LNCaP clone FGC (cell line): ENCODE measurements around the gene GNAZ.

Experiments used
- DNase-seq: peaks from one replicate; pipeline ENCODE4 v3.0.0-alpha.2; 2011; ENCODE audit warnings: low read depth
- H3K4me3 ChIP-seq: 2 replicates; pipeline ENCODE4 v1.5.1; 2011; ENCODE audit warnings: mild to moderate bottlenecking, low read depth, low read length, control low read depth
- CTCF ChIP-seq: IDR thresholded peaks from 2 replicates; pipeline ENCODE4 v1.5.1; 2012; ENCODE audit warnings: mild to moderate bottlenecking; ENCODE audit not compliant: control insufficient read depth, insufficient read depth; ENCODE audit errors: extremely low read depth

GNAZ gene

DNA sequence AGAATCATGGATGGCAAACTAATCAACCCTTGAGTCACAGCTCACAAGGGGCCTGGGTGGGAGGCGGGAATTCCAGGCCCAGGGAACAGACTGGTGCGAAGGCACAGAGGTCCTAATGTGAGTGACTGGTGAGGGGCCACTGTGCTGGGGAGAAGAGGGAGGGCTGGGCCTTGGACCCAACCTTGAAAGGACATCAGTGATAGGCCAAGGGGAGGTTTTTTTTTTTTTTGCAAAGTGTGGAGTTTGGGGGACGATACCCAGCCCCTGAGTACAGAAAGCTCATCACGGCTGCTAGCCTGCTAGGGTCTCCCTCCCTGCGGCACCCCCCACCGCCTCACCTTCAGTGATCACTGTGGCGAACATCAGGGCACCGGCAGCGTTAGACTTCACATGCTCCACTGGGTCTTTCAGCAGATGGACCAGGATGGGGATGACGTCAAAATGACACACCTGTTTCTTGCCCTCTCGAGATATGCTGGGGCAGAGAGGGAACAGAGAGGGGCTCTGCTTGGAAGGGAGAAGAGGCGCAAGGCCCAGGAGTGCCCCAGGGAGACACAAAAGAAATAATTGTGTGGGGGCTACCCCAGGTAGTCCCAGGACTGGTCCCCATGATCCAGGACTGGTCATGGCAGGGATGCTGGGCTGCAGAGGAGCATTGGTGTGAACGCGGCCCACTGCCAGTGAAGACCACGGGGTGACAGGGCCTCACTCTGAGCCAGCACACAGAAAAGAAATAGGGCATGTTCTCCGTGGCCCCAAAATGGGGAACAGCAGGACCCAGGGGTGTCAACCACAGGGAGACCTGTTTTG is 8.6 kb upstream of the GNAZ start:
- TF ChIP-seq CTCF = no peak
- no peak overlapping the region for H3K4me3 ChIP-seq
- no peak for DNase-seq

- DNase-seq = no peak
- no peak overlapping the region for H3K4me3 ChIP-seq
- TF ChIP-seq CTCF = no peak
Observed at GRCh38 chr22:23062616-23063538, 7.4 kb upstream of the GNAZ start.

GRCh38 chr22:23063539-23064380 is 6.6 kb upstream of the GNAZ start:
- TF ChIP-seq CTCF = no peak
- H3K4me3 ChIP-seq = no peak overlapping the region
- DNase-seq = no peak

- H3K4me3 ChIP-seq = no peak overlapping the region
- no peak for TF ChIP-seq CTCF
- DNase-seq = no peak
Observed at GRCh38 chr22:23064381-23065068, 5.8 kb upstream of the GNAZ start.

- no peak overlapping the region for H3K4me3 ChIP-seq
- TF ChIP-seq CTCF = no peak
- no peak for DNase-seq
Observed at GRCh38 chr22:23065069-23065451, 5.3 kb upstream of the GNAZ start.

DNA sequence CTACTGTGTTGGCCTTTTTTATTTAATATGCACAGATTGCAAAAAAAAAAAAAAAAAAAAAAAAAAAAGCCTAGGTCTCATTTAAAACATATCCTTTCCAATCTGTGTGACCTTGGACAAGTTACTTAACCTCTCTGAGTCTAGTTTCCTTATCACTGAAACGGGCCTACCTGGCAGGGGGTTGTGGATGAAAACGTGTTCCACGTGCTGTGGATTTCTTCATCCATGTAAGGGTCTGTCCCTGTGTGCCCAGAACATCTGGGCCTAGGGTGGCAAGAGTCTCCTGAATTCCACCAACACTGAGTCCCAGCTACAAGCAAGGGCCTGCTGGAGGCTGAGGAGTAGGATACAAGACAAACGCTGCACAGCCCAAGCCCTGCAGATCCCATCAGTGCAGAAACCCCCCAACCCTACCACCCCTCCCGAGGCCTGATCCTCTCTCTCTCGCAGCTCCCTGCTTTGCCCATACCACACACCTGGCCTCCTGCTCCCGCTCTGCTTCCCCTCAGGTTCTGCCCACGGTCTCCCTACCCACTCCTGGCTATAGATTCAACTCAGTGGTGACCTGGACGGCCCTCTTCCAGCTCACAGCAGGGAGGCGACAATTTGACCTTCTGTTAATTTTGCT is 4.7 kb upstream of the GNAZ start:
- H3K4me3 ChIP-seq = no peak overlapping the region
- TF ChIP-seq CTCF = no peak
- DNase-seq = no peak
